ENCODE results near the gene ACSS3.

DNA sequence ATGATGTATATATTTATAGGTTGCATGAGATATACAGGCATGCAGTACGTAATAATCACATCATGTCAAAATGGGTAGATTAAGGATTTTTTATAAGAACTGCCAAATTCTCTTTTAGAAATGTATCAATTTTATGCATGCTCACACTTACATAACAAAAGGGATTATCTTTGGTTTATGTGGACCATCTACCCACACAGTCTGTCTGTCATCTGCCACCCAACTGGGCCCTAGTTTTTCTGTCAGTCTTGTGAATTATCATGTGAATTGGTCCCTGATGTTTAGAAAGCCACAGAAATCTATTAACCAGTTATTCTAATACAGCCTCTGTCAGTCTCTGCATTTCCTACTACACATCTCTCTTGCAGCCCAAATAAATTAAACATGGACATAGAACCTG lies 133.4 kb downstream of the ACSS3 start:
- TF ChIP-seq, protein P1, sequence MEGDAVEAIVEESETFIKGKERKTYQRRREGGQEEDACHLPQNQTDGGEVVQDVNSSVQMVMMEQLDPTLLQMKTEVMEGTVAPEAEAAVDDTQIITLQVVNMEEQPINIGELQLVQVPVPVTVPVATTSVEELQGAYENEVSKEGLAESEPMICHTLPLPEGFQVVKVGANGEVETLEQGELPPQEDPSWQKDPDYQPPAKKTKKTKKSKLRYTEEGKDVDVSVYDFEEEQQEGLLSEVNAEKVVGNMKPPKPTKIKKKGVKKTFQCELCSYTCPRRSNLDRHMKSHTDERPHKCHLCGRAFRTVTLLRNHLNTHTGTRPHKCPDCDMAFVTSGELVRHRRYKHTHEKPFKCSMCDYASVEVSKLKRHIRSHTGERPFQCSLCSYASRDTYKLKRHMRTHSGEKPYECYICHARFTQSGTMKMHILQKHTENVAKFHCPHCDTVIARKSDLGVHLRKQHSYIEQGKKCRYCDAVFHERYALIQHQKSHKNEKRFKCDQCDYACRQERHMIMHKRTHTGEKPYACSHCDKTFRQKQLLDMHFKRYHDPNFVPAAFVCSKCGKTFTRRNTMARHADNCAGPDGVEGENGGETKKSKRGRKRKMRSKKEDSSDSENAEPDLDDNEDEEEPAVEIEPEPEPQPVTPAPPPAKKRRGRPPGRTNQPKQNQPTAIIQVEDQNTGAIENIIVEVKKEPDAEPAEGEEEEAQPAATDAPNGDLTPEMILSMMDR (IDR thresholded peaks at IDR 0.05; ENCODE audit: low read length) = no peak
- TF ChIP-seq EZH2 (IDR thresholded peaks at IDR 0.05; ENCODE audit: borderline replicate concordance, low read length) = no peak
